MV-4-11 (cell line): ENCODE data around the gene ANKRD31.
"Not testable (repeated sequence)": the region's sequence is repeated elsewhere in the genome, so short reads cannot be mapped to it uniquely, and the experiment has no call there.

Source experiments
- DNase-seq: peaks from one replicate; lab custom pipeline; 2025; lab: John Stamatoyannopoulos, UW

The ANKRD31 gene

DNA sequence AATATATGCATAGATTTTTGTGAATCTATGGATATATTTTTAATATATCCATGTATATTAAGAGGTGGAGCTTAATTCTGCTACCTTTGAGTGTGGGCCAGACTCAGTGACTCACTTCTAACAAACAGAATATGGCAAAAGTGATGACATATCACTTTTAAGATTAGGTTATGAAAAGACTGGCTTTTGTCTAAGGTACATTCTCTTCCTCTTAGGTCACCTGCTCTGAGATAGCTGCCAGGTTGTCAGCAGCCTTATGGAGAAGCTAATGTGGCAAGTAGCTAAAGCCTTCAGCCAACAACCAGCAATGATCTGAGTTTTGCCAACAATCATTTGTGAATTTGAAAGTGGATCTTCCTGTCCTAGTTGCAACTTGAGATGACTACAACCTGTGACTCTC lies 83.8 kb downstream of the ANKRD31 start:
- DNase-seq: no peak

DNA sequence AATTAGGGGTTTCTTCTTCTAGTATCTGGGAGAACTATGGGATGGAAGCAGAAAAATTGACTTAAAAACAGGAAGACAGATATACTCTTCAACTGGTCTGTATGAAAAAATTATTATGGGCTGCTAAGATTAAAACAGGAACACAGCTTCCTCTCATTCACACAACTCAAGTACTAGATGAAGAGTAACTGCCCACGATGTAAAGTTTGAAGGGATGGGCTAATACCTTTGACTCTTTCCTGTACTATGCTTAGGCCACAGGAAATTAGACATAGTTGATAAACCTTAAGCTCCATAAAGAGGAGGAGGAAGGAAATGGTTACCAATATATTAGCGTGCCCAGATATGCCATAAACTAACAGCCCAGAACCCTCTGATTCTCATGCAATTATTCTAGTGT lies 88.6 kb downstream of the ANKRD31 start:
- DNase-seq: no peak

DNA sequence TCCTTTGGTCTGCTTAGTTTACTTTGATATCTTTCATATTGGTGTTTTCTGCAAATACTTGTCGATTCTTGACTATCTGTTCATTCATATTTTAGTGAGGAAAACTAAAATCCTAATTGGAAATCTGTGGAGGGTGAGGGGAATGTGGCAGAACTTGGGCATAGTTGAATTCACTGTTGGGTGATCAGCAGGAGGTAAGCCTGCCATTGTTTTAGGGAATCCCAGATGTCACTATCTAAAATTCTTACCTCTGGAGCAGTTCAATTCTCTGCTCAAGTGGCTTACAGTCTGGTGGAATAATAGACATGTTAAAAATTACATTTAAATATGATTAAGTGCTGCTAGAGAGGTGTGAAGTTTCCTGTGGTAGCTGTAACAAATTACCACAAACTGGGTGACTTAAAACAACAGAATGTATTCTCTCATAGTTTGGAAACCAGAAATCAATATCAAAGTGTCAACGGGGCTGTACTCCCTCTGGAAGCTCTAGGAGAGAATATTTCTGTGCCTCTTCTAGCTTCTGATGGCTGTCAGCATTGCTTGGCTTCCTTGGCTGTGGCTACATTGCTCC lies 94.0 kb downstream of the ANKRD31 start:
- DNase-seq: no peak

DNA sequence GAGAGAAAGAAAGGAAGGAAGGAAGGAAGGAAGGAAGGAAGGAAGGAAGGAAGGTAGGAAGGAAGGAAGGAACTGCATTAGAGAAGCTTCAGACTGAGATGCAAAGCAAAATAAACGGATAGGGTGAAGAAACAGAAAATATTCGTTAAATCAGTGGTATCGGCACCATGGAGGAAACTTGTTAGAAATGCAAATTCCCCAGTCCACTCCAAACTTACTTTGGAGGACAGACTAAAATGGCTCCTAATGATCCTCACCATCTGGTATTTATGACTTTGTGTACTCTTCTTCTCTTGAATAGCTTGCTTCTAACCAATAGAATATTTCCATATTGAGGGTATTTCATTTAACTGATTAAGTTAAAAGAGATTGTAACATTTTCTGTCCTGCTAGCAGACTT lies 96.4 kb downstream of the ANKRD31 start:
- no peak for DNase-seq

DNA sequence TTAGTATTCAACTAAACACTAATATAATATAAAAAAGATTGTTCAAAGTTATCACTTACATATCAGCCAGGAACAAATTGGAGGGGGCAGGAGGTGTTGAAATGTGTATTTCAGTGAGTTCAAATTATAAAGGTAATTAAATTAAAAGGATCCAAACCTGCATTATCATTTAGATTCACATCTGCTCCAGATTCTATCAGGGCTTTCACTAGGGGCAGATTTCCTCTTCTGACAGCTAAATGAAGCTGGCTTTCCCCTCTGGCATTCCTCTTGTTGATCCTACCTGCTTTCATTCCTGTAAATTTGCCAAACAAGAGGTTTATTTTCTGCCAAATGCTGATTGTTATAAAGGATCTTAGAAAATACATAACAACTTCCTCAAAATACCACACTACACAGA lies 98.0 kb downstream of the ANKRD31 start:
- no peak for DNase-seq

DNA sequence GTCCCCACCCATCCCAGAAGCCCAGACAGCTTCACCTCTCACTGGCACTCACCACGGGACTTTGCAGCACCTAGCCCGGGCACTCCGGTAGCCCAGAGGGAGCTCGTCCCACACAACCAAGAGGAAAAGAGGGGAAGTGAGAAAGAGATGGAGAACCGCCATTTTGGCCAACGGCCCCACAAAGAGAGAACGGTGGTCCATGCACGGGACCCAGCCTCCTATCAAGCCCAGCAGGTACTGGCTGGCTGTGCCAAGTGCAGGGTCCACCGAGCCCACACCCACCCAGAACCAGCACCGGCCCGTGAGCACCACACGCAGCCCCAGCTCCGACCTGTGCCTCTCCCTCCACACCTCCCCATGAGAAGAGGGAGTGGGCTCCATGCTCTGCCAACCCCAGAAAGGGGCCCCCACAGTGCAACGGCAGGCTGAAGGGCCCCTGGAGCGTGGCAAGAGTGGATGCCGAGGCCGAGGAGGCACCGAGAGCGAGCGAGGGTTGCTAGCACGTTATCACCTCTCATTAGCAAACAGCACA lies 105.8 kb downstream of the ANKRD31 start:
- DNase-seq: no peak

DNA sequence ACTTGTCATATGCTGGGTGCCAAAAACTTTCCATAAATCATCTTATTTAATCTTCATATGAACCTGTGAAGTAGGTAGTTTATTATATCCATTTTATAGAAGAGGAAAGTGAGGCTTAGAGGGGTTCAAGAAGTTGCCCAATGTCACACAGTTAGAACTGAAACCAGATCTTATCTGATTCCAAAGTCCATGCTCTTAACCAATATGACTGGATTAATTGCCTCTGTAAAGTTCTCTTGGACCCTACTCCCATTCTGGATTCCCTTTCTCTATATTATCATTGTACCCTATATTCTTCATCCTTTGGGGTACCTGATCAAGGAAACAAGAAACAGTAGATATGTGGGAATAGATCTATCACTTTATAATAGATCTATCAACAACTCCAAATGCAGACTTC lies 119.8 kb downstream of the ANKRD31 start:
- no peak for DNase-seq

DNA sequence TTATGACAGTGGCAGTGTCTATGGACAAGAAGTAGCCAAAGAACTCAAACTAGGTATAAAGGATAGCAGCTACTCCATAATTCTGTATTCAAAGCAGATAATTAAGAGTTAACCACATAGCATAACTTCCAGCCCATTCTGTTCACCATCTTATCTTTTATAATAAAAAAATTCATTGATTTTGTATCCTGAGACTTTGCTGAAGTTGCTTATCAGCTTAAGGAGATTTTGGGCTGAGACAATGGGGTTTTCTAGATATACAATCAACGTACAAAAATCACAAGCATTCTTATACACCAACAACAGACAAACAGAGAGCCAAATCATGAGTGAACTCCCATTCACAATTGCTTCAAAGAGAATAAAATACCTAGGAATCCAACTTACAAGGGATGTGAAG lies 122.4 kb downstream of the ANKRD31 start:
- DNase-seq: not testable (repeated sequence)

DNA sequence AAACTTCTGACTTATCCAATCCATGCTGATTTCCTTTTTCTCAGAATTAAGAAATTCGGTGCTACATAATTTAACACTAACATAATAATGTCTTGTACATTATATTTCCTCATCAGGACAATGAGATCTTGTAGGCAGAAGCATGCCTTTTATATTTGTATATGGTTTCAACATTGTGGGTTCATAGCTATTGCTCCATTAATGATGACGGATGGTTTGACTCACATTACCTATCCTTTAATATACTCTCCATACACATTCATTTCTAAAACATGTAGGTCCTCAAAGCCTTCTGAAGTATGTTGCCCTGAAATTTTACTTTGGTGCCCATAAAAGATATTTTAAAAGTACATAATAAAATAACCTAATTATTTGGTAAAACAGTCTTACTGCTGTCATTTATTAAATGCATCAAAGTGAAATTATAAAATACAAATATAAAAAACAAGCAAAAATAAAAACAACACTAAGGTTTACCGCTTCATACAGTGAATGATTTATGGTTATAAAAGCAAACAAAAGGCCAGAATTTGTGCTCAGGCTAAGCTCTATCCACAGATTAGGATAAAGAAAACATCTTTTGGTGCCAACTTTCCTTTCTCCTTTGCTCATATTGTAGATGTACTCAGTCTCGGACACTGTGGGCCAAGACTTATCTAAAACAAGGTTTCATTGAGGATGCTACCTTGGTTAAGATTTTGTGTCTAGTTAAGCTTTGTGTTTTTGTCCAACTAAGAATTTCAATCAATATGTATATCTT lies 123.1 kb downstream of the ANKRD31 start:
- no peak for DNase-seq

DNA sequence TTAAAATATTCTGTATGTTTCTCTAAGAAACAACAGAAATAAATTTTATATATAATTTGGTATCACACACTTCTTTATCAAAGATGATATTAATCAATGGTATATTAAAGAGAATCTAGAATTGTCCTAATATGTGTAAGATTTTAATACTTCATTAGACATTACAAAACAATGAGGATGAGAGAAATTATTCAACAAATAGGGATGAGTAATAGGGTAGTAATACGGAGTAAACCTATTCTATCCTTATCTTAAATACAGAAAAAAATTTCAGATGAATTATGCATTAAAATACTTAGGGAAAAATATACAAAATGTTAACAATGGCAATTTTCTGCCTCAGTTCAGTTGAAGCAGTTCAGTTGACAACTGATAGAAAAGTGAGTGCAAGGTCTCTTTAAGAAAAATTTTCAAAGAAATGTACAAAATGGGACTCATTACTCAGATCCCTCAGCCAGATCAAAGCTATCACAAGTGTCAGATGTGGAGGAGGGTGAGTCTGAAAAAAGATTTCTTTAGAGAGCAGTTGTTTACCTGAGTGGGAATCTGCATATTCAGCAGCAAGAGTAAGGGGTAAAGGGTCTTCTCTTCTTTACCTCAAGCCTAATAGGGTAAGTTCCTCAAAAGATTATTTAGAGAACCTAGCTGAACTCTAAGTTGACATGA lies 127.6 kb downstream of the ANKRD31 start:
- DNase-seq: no peak

DNA sequence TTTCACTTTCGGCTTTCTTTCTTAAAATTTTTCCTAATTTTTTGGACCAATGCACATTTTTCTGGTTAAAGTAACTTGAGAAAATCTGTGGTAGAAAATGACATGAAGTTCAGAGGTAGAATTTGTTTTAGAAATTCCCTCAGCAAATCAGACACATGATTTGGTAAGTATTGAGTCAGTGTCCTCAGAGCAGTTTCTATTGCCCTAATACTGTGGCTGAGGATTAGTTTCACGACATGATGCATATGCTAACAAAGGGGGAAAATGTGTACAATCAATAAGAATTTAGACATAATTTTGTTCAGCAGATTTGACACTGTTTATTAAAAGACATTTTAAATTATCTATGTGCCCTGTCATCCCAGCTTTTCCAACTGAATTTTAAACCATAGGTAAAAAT lies 128.2 kb downstream of the ANKRD31 start:
- DNase-seq: no peak

DNA sequence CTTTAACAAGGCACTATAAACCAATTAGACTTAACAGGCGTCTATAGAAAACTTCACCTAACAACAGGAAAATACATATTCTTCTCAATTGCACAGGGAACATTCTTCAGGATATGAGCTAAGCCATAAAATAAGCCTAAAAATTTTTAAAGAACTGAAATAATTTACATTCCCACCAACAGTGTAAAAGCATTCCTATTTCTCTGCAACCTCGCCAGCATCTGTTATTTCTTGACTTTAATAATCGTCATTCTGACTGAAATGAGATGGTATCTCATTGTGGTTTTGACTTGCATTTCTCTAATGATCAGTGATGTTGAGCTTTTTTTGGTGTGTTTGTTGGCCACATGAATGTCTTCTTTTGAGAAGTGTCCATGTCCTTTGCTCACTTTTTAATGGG lies 140.7 kb downstream of the ANKRD31 start:
- not testable (repeated sequence) for DNase-seq

DNA sequence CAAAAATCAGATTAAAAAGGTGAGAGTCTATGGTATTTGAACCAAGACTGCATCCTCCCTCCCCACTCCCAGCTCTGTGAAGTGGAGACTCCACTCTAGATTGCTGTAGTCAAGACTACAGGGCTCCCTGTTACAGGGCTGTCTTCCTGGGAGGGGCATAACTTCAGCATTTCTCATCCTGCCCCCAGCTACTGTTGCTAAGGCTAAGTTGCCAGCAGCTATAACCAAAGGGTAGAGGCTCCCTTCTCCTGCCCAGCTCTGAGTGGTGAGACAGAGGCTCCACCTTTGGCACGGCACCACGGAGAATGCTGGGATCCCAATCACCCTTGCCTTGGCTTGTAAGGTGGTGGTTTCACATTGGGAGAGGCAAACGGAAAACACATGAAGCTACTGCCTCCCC lies 145.1 kb downstream of the ANKRD31 start:
- DNase-seq: no peak

DNA sequence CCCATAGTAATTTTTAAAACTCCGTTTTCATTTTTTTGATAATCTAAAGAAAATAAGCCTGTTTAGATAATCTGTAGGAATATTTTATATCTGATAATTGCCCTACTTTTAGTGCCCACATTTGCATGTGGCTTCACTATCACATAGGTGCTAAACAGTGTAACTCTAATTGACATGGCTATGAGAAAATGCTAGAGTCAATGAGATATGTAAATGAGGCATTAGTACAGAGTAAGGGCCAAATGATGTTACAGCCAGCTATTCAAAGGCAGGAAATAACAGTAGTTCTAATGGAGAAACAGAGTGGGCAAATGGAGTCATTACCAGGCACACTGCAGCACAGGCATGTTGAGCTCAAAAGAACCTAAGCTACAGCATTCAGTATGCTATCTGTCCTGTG lies 147.0 kb downstream of the ANKRD31 start:
- no peak for DNase-seq

DNA sequence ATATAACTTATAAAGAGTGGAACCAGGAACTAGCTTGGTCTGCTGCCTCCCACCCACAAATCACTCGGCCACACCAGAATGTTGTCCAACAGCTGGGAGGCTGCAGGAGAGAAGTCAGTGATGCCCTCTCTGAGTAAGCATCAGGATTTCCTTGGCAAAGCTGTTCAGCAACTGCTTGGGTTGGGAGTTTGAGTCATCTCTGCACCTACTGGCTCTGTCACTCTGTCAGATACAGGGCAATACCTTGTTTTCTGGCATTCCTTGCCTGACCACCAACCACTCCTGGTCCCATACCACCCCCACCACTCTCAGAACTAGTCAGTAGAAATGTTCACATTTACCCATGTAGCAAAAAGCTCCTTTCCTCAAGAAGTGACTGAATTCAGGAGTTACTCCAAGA lies 147.5 kb downstream of the ANKRD31 start:
- DNase-seq: no peak

DNA sequence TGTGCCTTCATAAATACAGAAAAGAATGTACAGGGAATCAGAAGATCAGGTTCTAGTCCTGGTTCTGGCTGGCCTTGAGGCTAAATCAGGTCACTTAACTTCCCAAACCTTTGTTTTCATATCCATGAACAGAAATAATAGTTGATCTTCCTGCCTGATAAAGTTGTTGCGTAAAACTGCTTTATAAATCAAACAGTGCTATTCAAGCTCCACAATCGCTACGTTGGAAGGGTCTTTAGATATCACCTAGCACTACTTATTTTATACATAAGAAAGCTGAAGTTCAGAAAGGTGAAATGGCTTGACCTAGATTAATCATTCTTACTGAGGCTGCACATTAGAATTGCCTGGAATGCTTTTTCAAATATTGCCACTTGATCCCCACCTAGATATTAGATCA lies 148.0 kb downstream of the ANKRD31 start:
- DNase-seq: no peak

DNA sequence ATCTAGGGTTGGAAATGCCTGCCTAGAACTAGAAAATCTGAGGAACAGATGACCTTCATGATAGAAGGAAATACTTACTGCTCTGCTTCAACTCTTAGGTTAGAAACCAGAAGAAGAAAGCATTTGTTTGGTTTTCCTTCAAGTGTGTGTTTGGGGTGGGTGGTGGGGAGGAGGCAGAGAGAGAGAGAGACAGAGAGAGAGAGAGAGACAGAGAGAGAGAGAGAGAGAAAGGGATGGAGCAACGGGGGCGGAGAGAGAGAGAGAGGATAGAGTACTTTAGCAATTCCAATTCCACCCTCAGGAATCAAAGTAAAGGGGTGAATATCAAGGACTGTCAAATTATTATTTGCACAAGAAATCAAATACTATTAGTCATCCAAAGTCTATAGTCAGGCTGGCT lies 155.2 kb downstream of the ANKRD31 start:
- DNase-seq: no peak

DNA sequence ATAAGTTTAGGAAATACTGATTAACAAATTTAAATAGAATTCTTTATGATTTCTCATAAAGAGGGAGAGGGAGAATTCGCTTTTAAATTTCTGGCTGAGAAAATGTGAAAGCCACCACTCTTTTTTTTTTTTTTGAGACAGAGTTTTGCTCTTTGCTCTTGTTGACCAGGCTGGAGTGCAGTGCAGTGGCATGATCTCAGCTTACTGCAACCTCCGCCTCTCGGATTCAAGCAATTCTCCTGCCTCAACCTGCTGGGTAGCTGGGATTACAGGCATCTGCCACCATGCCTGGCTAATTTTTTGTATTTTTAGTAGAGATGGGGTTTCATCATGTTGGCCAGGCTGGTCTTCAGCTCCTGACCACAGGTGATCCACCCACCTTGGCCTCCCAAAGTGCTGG lies 157.3 kb downstream of the ANKRD31 start:
- not testable (repeated sequence) for DNase-seq

DNA sequence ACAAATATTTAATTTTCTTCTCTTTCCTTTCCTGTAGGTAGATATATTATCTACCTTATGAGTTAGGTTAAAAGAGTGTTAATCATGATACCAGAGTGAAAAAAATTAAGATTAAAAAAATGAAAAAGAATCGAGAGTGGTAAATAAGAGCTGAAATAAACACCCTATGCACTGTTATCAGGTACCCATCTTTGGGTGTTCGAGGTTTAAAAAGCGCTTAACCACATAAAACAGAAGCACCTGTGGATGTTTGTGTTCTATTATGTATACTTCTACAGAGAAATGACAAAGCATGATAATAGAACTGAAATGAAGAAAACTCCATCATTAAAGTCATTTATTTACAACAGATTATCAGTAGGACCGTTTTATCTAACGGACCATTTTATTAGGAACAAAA lies 158.7 kb downstream of the ANKRD31 start:
- DNase-seq: no peak

DNA sequence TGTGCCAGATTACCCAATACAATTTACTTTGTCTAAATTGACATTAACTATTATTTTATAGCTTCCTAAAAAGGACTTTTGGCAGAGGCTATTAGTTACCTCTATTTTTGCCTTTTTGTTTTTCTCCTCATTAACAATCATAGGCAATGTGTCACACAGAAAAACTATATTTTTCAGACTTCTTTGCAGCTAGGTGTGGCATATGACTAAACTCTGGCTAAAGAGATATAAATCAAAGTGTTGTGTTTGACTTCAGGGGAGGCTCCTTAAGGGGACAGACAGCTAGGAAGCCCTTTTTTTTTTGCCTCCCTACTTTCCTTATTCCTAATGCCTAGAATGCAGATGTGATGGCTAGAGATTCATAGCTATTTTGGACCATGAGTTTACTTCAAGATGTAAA lies 164.6 kb downstream of the ANKRD31 start:
- no peak for DNase-seq

DNA sequence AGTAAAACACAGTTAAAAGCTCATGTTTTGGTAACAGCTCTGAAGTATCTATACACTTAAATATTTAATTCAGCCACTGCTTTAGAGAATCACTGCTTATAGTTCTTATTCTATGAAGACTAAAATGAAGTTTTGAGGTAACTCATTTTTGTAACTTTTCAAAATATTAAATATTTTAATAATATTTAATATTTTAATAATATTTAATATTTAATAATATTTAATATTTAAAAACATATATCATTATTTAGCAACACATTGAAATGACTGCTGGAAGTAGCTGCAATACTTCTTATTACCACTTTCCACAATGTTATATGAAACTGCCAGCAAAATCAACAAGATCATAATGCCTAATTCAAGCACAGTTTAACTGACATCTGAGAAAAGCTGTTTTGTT lies 165.6 kb downstream of the ANKRD31 start:
- no peak for DNase-seq

DNA sequence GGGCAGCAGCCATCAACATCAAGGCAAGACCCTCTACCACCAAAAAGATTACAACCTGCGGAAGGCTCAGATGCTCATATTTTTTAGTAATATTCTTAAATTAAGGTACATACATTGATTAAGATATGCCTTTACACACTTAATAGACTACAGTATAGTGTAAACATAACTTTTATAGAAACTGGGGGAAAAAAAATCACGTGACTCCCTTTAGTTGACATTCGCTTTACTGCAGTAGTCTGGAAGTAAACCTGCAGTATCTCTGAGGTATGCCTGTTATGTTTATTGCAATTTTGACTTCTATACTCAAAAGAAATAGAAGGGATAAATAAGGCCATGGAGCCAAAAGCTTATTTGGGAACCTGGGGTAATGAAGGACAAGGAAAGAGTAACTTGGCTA lies 169.2 kb downstream of the ANKRD31 start:
- DNase-seq: no peak

DNA sequence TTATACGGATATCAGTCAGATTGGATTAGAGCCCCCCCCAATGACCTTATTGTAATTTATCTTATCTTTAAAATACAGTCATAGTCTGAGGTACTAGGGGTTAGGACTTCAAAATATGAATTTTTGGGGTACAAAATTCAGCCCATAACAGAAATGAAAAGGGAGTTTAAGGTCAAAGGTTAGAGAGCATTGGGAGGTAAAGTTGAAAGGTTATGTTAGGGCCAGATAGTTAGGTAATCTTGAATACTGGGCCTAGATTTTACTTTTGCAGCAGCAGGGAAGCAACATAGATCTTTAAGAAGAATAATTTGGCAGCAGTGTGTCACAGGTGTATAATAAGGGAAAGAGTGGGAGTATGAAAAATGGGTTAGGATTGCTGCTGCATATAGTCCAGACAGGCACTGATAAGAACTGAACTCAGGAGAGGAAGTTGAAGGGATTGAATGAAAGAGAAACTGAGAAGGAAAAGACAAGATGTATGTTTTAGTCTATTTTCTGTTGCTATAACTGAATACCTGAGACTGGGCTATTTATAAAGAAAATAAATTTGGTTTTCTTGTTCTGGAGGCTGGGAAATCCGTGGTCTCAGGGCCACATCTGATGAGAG lies 173.7 kb downstream of the ANKRD31 start:
- DNase-seq: no peak
